Activated naive CD8-positive, alpha-beta T cell treated with anti-CD3 and anti-CD28 coated beads for 36 hours (primary cell): ENCODE data around the gene OPCML. TPM values are rescaled to one million over a fixed set of nuclear protein-coding genes. Genes with fewer than 3 reads are reported as not detected.
A peak's percentile ranks its signal among the peaks of the same experiment; 100 is the strongest.

Experiments
- DNase-seq: peaks from one replicate; pipeline ENCODE4 v3.0.0; 2021
- H3K27ac Mint-ChIP-seq: one replicate; pipeline ENCODE4 v1.8.0; 2022; ENCODE audit warnings: mild to moderate bottlenecking, moderate library complexity, mixed read lengths
- H3K27me3 Mint-ChIP-seq: one replicate; pipeline ENCODE4 v1.8.0; 2022; ENCODE audit warnings: mild to moderate bottlenecking, mixed read lengths
- H3K36me3 Mint-ChIP-seq: one replicate; pipeline ENCODE4 v1.8.0; 2021; ENCODE audit warnings: mild to moderate bottlenecking, mixed read lengths
- H3K4me1 Mint-ChIP-seq: one replicate; pipeline ENCODE4 v1.8.0; 2021; ENCODE audit warnings: mixed read lengths
- H3K4me3 Mint-ChIP-seq: one replicate; pipeline ENCODE4 v1.8.0; 2022; ENCODE audit warnings: mild to moderate bottlenecking, moderate library complexity, mixed read lengths
- H3K9me3 Mint-ChIP-seq: one replicate; pipeline ENCODE4 v1.8.0; 2022; ENCODE audit warnings: mixed read lengths
- total RNA-seq, 2 experiments: library from RNA; stranded (reverse); gene quantifications; one replicate each; pipeline ENCODE4 v1.2.3, GENCODE V29; 2021

OPCML gene
- total RNA-seq, 2 experiments from 2014 or later, result not detected

DNA sequence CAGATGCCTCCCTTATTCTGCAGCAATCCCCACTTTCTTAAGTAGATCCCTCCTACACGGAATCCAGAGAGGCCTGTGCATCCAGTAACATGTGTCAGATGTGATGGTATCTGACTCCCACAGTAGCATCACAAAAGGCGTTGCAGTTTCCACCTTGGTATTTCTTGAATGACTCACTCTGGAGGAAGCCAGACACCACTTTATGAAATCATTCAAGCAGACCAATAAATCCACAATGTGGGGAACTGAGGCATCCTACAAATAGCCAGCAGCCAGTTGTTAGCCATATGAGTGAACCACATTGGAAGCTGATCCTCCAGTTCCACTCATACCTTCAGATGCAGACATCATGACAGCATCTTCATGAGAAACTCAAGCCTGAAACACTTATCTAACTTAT is 798.1 kb downstream of the OPCML start:
- no peak overlapping the region for H3K27ac Mint-ChIP-seq
- no peaks in the 10 kb centered on the region for H3K9me3 Mint-ChIP-seq
- no peaks in the 10 kb centered on the region for H3K4me1 Mint-ChIP-seq
- DNase-seq, result no peak
- no peaks in the 10 kb centered on the region for H3K36me3 Mint-ChIP-seq
- H3K4me3 Mint-ChIP-seq, result no peak overlapping the region
- no peaks in the 10 kb centered on the region for H3K27me3 Mint-ChIP-seq

DNA sequence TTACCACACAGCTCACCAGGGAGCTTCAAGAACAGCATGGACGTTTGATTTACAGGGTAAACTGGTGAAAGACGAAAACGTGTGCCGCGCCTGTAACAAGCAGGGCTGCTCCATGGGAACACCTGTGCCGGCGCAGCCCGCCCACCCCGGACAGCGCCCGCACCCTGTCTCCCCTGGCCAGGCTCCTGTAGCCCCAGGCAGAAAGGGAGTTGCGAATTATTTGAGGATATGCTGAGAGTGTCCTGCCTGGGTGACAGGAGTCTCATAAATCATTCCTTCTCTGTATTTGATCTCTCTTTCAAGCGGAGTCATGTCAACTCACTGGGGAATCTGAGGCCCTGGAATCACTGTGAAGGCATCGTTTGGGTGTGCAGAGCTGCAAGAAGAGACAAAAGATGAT is 804.3 kb downstream of the OPCML start:
- no peak overlapping the region for H3K4me3 Mint-ChIP-seq
- H3K27me3 Mint-ChIP-seq, result no peaks in the 10 kb centered on the region
- no peak overlapping the region for H3K27ac Mint-ChIP-seq
- no peak for DNase-seq
- H3K9me3 Mint-ChIP-seq, result no peaks in the 10 kb centered on the region
- H3K4me1 Mint-ChIP-seq, result no peaks in the 10 kb centered on the region
- no peaks in the 10 kb centered on the region for H3K36me3 Mint-ChIP-seq

GRCh38 chr11:132721526-132721925 is 810.8 kb downstream of the OPCML start:
- DNase-seq, result no peak
- no peaks in the 10 kb centered on the region for H3K36me3 Mint-ChIP-seq
- no peaks in the 10 kb centered on the region for H3K9me3 Mint-ChIP-seq
- H3K27ac Mint-ChIP-seq, result no peak overlapping the region
- H3K27me3 Mint-ChIP-seq, result no peaks in the 10 kb centered on the region
- no peak overlapping the region for H3K4me3 Mint-ChIP-seq
- H3K4me1 Mint-ChIP-seq, result peaks cover 25% of the 10 kb centered on the region

GRCh38 chr11:132719684-132720083 is 812.6 kb downstream of the OPCML start:
- Mint-ChIP-seq H3K27ac (no peak overlapping the region), H3K4me3 (no peak overlapping the region), H3K27me3 (no peaks in the 10 kb centered on the region), H3K36me3 (no peaks in the 10 kb centered on the region), H3K4me1 (peaks cover 25% of the 10 kb centered on the region), H3K9me3 (no peaks in the 10 kb centered on the region)
- no peak for DNase-seq

- H3K9me3 Mint-ChIP-seq, result no peaks in the 10 kb centered on the region
- H3K4me3 Mint-ChIP-seq, result peak overlapping the region; percentile 19
- DNase-seq, result peak; percentile 48
- H3K27me3 Mint-ChIP-seq, result no peaks in the 10 kb centered on the region
- peaks cover 25% of the 10 kb centered on the region for H3K4me1 Mint-ChIP-seq
- no peak overlapping the region for H3K27ac Mint-ChIP-seq
- H3K36me3 Mint-ChIP-seq, result no peaks in the 10 kb centered on the region
These were observed 813.3 kb downstream of the OPCML start for GRCh38 chr11:132718711-132719671.

GRCh38 chr11:132717824-132718223 is 814.5 kb downstream of the OPCML start:
- no peak overlapping the region for H3K4me3 Mint-ChIP-seq
- peaks cover 25% of the 10 kb centered on the region for H3K4me1 Mint-ChIP-seq
- H3K27ac Mint-ChIP-seq, result no peak overlapping the region
- no peaks in the 10 kb centered on the region for H3K9me3 Mint-ChIP-seq
- no peaks in the 10 kb centered on the region for H3K36me3 Mint-ChIP-seq
- no peak for DNase-seq
- no peaks in the 10 kb centered on the region for H3K27me3 Mint-ChIP-seq

DNA sequence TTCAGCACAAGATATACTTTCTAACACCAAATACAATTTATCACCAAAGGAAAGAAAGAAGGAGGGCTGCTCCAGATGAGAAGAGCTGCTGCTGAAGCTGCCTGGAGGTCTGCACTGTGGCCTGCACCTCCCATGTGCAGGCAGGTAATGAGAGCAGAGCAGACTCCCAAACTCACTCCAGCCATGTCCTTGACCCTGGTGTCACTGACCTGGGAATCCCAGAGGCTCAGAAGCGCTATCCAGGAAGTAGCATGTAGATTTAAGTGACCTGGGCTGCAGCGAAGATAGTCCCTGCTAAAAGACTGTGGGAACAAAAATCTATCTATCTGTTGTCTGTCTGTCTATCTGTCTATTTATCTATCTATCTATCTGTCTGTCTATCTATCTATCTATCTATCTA is 816.3 kb downstream of the OPCML start:
- Mint-ChIP-seq H3K4me3 (no peak overlapping the region), H3K27ac (no peak overlapping the region), H3K9me3 (no peaks in the 10 kb centered on the region), H3K36me3 (no peaks in the 10 kb centered on the region), H3K27me3 (no peaks in the 10 kb centered on the region), H3K4me1 (peaks cover 25% of the 10 kb centered on the region)
- DNase-seq, result no peak

DNA sequence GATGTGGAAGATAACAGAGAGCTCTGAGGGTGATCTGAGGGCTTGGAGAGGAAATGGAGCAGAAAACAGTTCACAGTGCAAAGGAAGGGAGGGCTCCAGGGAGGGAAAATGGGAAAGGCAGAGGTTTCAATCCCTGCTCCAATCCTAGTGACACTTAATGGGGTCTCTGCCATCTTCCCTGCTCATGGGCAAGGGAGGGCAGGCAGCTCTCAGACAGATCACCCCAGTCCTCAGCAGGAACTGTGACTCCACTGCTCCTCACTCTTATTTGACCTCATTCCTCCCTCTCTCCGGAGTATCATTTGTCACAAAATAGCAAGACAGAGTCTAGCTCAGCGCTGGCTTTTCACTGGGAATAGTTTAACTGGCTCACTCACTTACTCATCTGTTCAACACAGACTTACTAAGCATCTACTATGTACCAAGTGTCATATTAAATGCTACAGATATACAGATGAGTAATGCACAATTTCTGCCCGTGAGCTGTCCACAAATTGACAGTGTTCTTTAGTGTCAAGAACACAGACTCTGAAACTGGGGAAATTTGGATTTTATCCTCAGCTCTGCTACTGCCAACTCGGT is 817.4 kb downstream of the OPCML start:
- no peak for DNase-seq
- Mint-ChIP-seq H3K4me1 (peaks cover 21% of the 10 kb centered on the region), H3K27ac (no peak overlapping the region), H3K9me3 (no peaks in the 10 kb centered on the region), H3K4me3 (no peak overlapping the region), H3K36me3 (no peaks in the 10 kb centered on the region), H3K27me3 (no peaks in the 10 kb centered on the region)

- no peaks in the 10 kb centered on the region for H3K4me1 Mint-ChIP-seq
- no peaks in the 10 kb centered on the region for H3K9me3 Mint-ChIP-seq
- DNase-seq, result no peak
- no peak overlapping the region for H3K27ac Mint-ChIP-seq
- H3K4me3 Mint-ChIP-seq, result no peak overlapping the region
- H3K27me3 Mint-ChIP-seq, result no peaks in the 10 kb centered on the region
- H3K36me3 Mint-ChIP-seq, result no peaks in the 10 kb centered on the region
These were observed 819.8 kb downstream of the OPCML start for GRCh38 chr11:132712466-132712865.

DNA sequence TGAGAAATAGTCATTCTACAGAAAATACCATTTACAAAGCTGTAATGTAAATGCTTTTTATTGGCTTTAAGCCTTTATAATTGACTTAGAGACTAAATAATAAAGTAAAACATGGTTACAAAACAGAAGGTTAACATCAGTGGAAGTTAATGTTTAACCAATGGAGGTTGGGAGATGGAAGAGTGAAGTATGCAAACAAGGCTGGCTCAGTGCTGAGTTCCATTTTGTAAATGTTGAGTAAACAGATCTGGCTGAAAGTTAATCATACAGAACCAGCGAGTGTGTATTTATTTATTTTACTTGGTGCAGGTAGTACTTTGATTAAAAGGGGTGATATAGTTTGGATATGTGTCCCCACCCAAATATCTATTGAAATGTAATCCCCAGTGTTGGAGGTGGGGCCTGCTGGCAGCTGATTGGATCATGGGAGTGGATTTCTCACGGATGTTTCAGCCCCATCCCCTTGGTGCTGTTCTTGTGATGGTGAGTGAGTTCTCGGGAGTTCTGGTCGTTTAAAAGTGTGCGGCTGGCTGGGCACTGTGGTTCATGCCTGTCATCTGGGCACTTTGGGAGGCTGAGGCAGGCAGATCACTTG is 827.4 kb downstream of the OPCML start:
- Mint-ChIP-seq H3K27ac (no peak overlapping the region), H3K4me1 (no peaks in the 10 kb centered on the region), H3K4me3 (no peak overlapping the region), H3K27me3 (no peaks in the 10 kb centered on the region), H3K9me3 (peaks cover 12% of the 10 kb centered on the region), H3K36me3 (peaks cover 2% of the 10 kb centered on the region)
- no peak for DNase-seq

- DNase-seq, result no peak
- no peaks in the 10 kb centered on the region for H3K27me3 Mint-ChIP-seq
- no peaks in the 10 kb centered on the region for H3K9me3 Mint-ChIP-seq
- H3K27ac Mint-ChIP-seq, result no peak overlapping the region
- H3K36me3 Mint-ChIP-seq, result no peaks in the 10 kb centered on the region
- no peak overlapping the region for H3K4me3 Mint-ChIP-seq
- no peaks in the 10 kb centered on the region for H3K4me1 Mint-ChIP-seq
These were observed 839.4 kb downstream of the OPCML start for GRCh38 chr11:132692891-132693290.

GRCh38 chr11:132691848-132692550 is 840.3 kb downstream of the OPCML start:
- H3K27me3 Mint-ChIP-seq, result no peaks in the 10 kb centered on the region
- H3K4me3 Mint-ChIP-seq, result no peak overlapping the region
- H3K27ac Mint-ChIP-seq, result no peak overlapping the region
- no peak for DNase-seq
- H3K9me3 Mint-ChIP-seq, result no peaks in the 10 kb centered on the region
- H3K36me3 Mint-ChIP-seq, result no peaks in the 10 kb centered on the region
- no peaks in the 10 kb centered on the region for H3K4me1 Mint-ChIP-seq

DNA sequence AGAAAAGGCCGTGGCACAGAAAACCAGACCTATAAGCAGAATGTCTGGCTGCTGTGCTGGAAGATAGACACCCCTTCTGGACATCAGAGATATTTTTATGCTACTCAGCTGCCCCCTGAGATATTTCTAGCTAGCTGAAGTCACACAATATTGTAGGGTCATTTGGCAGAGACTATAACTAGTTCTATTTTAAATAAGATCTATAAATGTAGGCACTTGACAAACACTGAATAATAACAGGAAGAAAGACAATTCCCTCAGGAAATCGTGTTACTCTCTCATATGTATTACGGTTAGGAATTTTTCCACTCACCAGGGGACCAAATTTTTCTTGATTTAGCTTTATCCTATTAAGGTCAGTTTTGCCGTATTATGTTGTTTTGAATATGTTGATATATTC is 845.4 kb downstream of the OPCML start:
- H3K4me3 Mint-ChIP-seq, result no peak overlapping the region
- H3K9me3 Mint-ChIP-seq, result no peaks in the 10 kb centered on the region
- H3K27me3 Mint-ChIP-seq, result no peaks in the 10 kb centered on the region
- no peak overlapping the region for H3K27ac Mint-ChIP-seq
- DNase-seq, result no peak
- no peaks in the 10 kb centered on the region for H3K36me3 Mint-ChIP-seq
- H3K4me1 Mint-ChIP-seq, result peaks cover 11% of the 10 kb centered on the region

GRCh38 chr11:132685174-132685611 is 847.1 kb downstream of the OPCML start:
- no peaks in the 10 kb centered on the region for H3K9me3 Mint-ChIP-seq
- DNase-seq, result no peak
- H3K36me3 Mint-ChIP-seq, result no peaks in the 10 kb centered on the region
- peaks cover 11% of the 10 kb centered on the region for H3K4me1 Mint-ChIP-seq
- no peaks in the 10 kb centered on the region for H3K27me3 Mint-ChIP-seq
- H3K27ac Mint-ChIP-seq, result no peak overlapping the region
- no peak overlapping the region for H3K4me3 Mint-ChIP-seq

DNA sequence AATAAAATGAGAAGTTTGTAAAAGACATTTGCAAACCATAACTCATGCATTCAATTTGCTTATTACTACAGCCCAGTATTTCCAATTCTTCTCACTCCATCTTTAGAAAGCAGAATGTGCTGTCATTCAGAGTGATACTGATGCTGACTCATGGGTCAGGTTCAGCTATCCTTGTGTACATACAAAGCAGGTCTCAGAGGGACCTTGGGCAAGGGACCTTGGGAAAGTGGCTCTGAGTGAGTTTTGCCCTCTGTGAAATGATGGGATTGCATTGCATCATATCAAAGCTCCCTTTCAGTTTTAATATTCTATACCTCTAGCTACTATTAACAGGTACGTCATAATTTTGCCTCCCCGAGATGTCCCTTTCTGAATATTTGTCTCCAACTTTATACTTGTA is 848.7 kb downstream of the OPCML start:
- no peak for DNase-seq
- Mint-ChIP-seq H3K4me1 (peaks cover 11% of the 10 kb centered on the region), H3K9me3 (no peaks in the 10 kb centered on the region), H3K4me3 (no peak overlapping the region), H3K27me3 (no peaks in the 10 kb centered on the region), H3K27ac (no peak overlapping the region), H3K36me3 (no peaks in the 10 kb centered on the region)
